ENCODE measurements around the gene ZCCHC24. TPM values are rescaled to one million over a fixed set of nuclear protein-coding genes. Genes with fewer than 3 reads are reported as not detected.
A peak's percentile ranks its signal among the peaks of the same experiment; 100 is the strongest.

ZCCHC24 gene
- total RNA-seq, 1 experiment from 2014 or later: 3.8 TPM

DNA sequence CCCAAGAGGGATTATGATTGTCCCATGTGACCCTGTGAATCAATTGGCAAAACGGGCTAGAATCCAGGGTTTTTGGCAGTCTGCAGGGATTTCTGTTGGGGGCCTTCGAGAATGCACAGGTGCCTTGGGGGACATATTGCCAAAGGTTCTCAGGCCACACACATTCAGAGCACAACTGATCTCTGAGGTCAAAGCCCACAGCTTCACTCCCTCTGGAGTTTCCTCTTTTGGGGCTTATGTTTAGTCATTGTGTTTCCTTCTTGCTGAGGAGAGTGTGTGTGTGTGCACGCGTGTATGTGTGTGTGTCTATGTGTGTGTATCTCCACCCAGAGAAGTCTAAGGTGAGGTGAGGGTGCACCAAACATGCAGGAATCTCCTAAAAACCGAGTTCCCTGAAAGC is 89.3 kb downstream of the ZCCHC24 start:
- Histone ChIP-seq H2AFZ (ENCODE audit: low read length) (no peak overlapping the region), H3K23ac (ENCODE audit: insufficient read length, low read depth, low read length) (no peak overlapping the region), H3K9me3 (ENCODE audit: control insufficient read depth, low read depth, low read length) (no peaks in the 10 kb centered on the region), H3K27me3 (ENCODE audit: insufficient read depth, low read length) (no peaks in the 10 kb centered on the region), H3K4ac (ENCODE audit: low read depth, low read length) (no peak overlapping the region), H3K79me1 (ENCODE audit: insufficient read depth, low read depth, low read length, poor library complexity, severe bottlenecking) (no peaks in the 10 kb centered on the region), H2AK5ac (ENCODE audit: insufficient read length, low read length) (no peak overlapping the region), H4K5ac (ENCODE audit: insufficient read length, low read depth, low read length) (no peak overlapping the region), H2BK20ac (ENCODE audit: low read depth, low read length, poor library complexity, severe bottlenecking) (no peak overlapping the region), H3K27ac (ENCODE audit: insufficient read length, low read depth, low read length) (no peak overlapping the region), H3K18ac (ENCODE audit: insufficient read length, low read depth, low read length) (no peak overlapping the region), H3K4me1 (ENCODE audit: insufficient read depth, low read length) (no peaks in the 10 kb centered on the region), H4K91ac (ENCODE audit: insufficient read length, low read depth, low read length) (no peak overlapping the region), H3K56ac (ENCODE audit: insufficient read length, low read depth, low read length) (no peak overlapping the region), H3K14ac (ENCODE audit: insufficient read depth, low read length) (no peak overlapping the region), H3K4me2 (ENCODE audit: insufficient read depth, insufficient read length, low read length) (no peak overlapping the region), H3K9ac (ENCODE audit: extremely low read depth, insufficient read length, low read length) (no peak overlapping the region), H3K79me2 (ENCODE audit: insufficient read depth, low read length) (no peaks in the 10 kb centered on the region), H4K8ac (replicated peaks; ENCODE audit: insufficient read length, low read depth, low read length) (no peak overlapping the region), H2BK12ac (ENCODE audit: insufficient read length, low read depth, low read length) (no peak overlapping the region), H2BK120ac (ENCODE audit: low read depth, low read length, poor library complexity, severe bottlenecking) (no peak overlapping the region), H2BK5ac (ENCODE audit: insufficient read length, low read length) (no peak overlapping the region), H3T11ph (ENCODE audit: low read length) (no peak overlapping the region), H4K20me1 (ENCODE audit: control insufficient read depth, insufficient read depth, insufficient read length) (no peaks in the 10 kb centered on the region), H3K23me2 (ENCODE audit: insufficient read length, low read depth, low read length, poor library complexity, severe bottlenecking) (no peaks in the 10 kb centered on the region), H2BK15ac (ENCODE audit: low read depth, low read length) (no peak overlapping the region)
- Mint-ChIP-seq H3K36me3 (ENCODE audit: insufficient read depth in 1 of 3, low read depth in 3 of 3) (peaks cover 40 to 60% (median 55%) of the 10 kb centered on the region in 3 experiments; a peak in 6 of 7 replicates), H3K4me1 (no peaks in the 10 kb centered on the region), H3K27ac (peak overlapping the region in 1 of 3 experiments; percentile 42; a peak in 1 of 7 replicates), H3K9me3 (no peaks in the 10 kb centered on the region), H3K4me3 (no peak overlapping the region), H3K27me3 (ENCODE audit: low read depth) (peaks cover 2% of the 10 kb centered on the region; the same call in 1 of the 2 replicates)
- peak; percentile 15 for DNase-seq
- TF ChIP-seq, protein P1, sequence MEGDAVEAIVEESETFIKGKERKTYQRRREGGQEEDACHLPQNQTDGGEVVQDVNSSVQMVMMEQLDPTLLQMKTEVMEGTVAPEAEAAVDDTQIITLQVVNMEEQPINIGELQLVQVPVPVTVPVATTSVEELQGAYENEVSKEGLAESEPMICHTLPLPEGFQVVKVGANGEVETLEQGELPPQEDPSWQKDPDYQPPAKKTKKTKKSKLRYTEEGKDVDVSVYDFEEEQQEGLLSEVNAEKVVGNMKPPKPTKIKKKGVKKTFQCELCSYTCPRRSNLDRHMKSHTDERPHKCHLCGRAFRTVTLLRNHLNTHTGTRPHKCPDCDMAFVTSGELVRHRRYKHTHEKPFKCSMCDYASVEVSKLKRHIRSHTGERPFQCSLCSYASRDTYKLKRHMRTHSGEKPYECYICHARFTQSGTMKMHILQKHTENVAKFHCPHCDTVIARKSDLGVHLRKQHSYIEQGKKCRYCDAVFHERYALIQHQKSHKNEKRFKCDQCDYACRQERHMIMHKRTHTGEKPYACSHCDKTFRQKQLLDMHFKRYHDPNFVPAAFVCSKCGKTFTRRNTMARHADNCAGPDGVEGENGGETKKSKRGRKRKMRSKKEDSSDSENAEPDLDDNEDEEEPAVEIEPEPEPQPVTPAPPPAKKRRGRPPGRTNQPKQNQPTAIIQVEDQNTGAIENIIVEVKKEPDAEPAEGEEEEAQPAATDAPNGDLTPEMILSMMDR (conservative IDR thresholded peaks at IDR 0.05): no peak
- WGBS (ENCODE audit: extremely low coverage, insufficient read length, low lambda C conversion rate): no CpG with 5 or more reads among the region's 5 CpGs
